ENCODE measurements around the gene GAREM1.

Gene GAREM1

DNA sequence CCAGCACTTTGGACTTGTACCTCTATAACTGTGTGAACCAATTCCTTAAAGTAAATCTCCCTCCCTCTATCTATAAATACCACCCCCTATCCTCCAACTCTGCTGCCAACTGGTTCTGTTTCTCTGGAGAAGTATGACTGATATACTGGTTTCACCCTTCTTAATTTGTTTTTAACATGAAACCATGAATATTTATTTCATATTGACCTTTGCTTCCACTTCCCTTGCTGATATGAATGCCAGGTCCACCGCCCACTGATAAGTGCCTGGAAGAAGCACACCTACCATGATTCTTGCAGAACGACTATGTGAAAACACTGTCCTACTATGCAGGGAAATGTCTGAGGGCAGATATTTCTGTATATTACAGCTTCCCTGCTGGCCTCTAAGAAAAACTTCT is 131.6 kb downstream of the GAREM1 start:
- TF ChIP-seq, protein P1, sequence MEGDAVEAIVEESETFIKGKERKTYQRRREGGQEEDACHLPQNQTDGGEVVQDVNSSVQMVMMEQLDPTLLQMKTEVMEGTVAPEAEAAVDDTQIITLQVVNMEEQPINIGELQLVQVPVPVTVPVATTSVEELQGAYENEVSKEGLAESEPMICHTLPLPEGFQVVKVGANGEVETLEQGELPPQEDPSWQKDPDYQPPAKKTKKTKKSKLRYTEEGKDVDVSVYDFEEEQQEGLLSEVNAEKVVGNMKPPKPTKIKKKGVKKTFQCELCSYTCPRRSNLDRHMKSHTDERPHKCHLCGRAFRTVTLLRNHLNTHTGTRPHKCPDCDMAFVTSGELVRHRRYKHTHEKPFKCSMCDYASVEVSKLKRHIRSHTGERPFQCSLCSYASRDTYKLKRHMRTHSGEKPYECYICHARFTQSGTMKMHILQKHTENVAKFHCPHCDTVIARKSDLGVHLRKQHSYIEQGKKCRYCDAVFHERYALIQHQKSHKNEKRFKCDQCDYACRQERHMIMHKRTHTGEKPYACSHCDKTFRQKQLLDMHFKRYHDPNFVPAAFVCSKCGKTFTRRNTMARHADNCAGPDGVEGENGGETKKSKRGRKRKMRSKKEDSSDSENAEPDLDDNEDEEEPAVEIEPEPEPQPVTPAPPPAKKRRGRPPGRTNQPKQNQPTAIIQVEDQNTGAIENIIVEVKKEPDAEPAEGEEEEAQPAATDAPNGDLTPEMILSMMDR (IDR thresholded peaks at IDR 0.05; ENCODE audit: low read depth, low read length, missing control alignments), result no peak
- no peak overlapping the region for H3K4me3 ChIP-seq (ENCODE audit: low read depth, low read length)
- DNase-seq (ENCODE audit: low read depth), result no peak

DNA sequence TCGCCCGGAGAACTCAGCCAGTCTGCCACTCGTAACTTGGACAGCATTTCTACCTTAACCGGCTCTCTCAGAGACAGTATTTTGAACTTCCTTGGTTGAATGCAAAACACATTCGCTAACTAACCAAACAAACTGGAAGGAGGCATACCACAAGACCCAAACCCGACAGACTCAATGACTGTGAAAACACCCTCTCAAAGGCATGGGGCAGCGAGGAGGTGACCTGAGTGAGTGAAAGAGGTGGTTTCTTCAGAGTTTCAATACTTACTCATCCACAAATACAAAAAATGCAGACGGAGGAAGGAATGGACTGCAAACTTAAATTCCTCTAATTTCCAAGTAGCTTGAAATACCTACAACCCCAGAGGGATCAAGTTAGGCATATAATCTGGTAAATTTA is 132.9 kb downstream of the GAREM1 start:
- TF ChIP-seq, protein P1 (IDR thresholded peaks at IDR 0.05; ENCODE audit: low read depth, low read length, missing control alignments), result no peak
- no peak overlapping the region for H3K4me3 ChIP-seq (ENCODE audit: low read depth, low read length)
- no peak for DNase-seq (ENCODE audit: low read depth)

GRCh38 chr18:32337347-32337746 is 133.3 kb downstream of the GAREM1 start:
- DNase-seq (ENCODE audit: low read depth), result no peak
- TF ChIP-seq, protein P1 (IDR thresholded peaks at IDR 0.05; ENCODE audit: low read depth, low read length, missing control alignments), result no peak
- H3K4me3 ChIP-seq (ENCODE audit: low read depth, low read length), result no peak overlapping the region

DNA sequence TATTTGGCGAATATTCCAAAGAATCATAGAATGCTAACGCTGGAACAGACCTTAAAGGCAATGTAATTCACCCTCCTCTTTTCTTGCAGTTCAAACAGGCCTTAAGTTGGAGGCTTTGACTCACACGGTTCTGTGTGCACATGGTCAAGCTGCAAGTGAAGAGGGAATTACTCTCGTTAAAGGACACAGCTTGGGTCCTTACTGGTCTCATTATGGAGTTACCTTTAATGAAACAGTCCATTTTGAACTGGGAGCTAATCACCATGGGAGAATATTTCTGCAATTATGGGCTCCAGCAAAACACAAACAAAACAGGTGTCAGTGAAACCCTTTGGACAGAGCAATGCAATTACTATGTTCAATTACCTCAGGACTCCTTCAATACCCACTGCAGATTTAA is 135.5 kb downstream of the GAREM1 start:
- TF ChIP-seq, protein P1 (IDR thresholded peaks at IDR 0.05; ENCODE audit: low read depth, low read length, missing control alignments), result no peak
- H3K4me3 ChIP-seq (ENCODE audit: low read depth, low read length), result no peak overlapping the region
- DNase-seq (ENCODE audit: low read depth), result no peak

- no peak overlapping the region for H3K4me3 ChIP-seq (ENCODE audit: low read depth, low read length)
- TF ChIP-seq, protein P1 (IDR thresholded peaks at IDR 0.05; ENCODE audit: low read depth, low read length, missing control alignments), result no peak
- no peak for DNase-seq (ENCODE audit: low read depth)
Measured at GRCh38 chr18:32333781-32334180, 136.9 kb downstream of the GAREM1 start.

DNA sequence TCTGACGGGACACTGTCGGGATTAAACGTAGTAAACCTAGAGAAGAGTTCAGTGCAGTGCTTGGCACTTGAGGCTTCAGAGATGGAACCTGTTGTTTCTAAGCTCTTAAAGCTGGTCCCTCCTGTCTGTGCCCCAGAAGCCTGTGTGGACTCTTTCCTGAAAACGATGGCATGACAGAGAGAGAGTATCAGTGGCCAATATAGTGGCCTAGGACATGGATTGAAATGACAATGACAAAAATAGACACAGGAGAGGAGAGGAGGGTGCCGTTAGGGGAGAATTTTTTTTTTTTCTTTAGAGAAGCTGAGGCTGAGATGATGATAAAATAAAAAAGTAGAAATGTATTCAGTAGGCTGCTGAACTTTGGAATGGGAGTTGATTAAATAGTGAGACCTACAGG is 138.0 kb downstream of the GAREM1 start:
- TF ChIP-seq, protein P1 (IDR thresholded peaks at IDR 0.05; ENCODE audit: low read depth, low read length, missing control alignments), result no peak
- no peak for DNase-seq (ENCODE audit: low read depth)
- H3K4me3 ChIP-seq (ENCODE audit: low read depth, low read length), result no peak overlapping the region

DNA sequence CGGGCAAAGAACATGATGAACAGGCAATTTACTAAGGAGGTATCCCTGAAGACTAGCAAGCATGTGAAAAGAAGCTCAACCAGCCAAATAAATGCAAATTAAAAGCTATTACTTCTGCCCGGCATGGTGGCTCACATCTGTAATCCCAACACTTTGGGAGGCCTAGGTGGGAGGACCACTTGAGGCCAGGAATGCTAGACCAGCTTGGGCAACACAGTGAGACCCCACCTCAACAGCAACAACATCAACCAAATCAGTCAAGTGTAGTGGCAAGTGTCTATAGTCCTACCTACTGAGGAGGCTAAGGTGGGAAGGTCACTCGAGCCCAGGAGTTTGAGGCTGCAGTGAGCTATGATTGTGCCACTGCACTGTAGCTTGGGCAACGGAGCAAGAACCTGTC is 141.7 kb downstream of the GAREM1 start:
- H3K4me3 ChIP-seq (ENCODE audit: low read depth, low read length), result no peak overlapping the region
- TF ChIP-seq, protein P1 (IDR thresholded peaks at IDR 0.05; ENCODE audit: low read depth, low read length, missing control alignments), result no peak
- DNase-seq (ENCODE audit: low read depth), result no peak

All from GM12864 (cell line).